IMR-90 (cell line): ENCODE data around the gene GPER1. TPM values are rescaled to one million over a fixed set of nuclear protein-coding genes. Genes with fewer than 3 reads are reported as not detected.

Experiments used
- ATAC-seq: fragments of 200-7000 bp; cut with Tn5 transposase; 2 replicates; pipeline ENCODE4 v1.9.1; 2020; ENCODE audit warnings: low read depth, mild to moderate bottlenecking, moderate library complexity
- BruUV-seq: library from RNA; stranded (reverse); fragments of 400-500 nt; replicated peaks from 2 replicates; lab custom pipeline; 2021; lab: Mats Ljungman, UMichigan
- CTCF ChIA-PET: fragments of 300-600 bp; formaldehyde crosslinking; extraction: SDS; loops from one replicate; lab custom pipeline; 2021; ENCODE audit warnings: antibody characterized with exemption; lab: Yijun Ruan, JAX
- POLR2A ChIA-PET: fragments of 300-600 bp; sonication (Branson Sonifier 250); formaldehyde crosslinking; loops from one replicate; lab custom pipeline; 2022; ENCODE audit warnings: antibody characterized with exemption; ENCODE audit not compliant: unreplicated experiment; lab: Charles Lee
- DNase-seq: peaks from one replicate; pipeline ENCODE4 v3.0.0; 2013
- H2AFZ ChIP-seq: replicated peaks from 2 replicates; pipeline ENCODE3; 2013; ENCODE audit warnings: low read length, mild to moderate bottlenecking; ENCODE audit not compliant: poor library complexity
- H2AK5ac ChIP-seq: 2 replicates; pipeline ENCODE4 v1.6.1; 2013; ENCODE audit warnings: low read depth, low read length, inconsistent platforms
- H2AK9ac ChIP-seq: replicated peaks from 2 replicates; pipeline ENCODE3; 2013; ENCODE audit warnings: mild to moderate bottlenecking, low read depth, low read length, moderate library complexity; ENCODE audit not compliant: poor library complexity
- H2BK120ac ChIP-seq: 2 replicates; pipeline ENCODE4 v1.6.1; 2013; ENCODE audit warnings: low read depth, low read length, inconsistent platforms
- H2BK15ac ChIP-seq: 3 replicates; pipeline ENCODE4 v1.6.1; 2013; ENCODE audit warnings: low read depth, low read length, inconsistent platforms
- H2BK20ac ChIP-seq: 2 replicates; pipeline ENCODE4 v1.6.1; 2013; ENCODE audit warnings: low read depth, mild to moderate bottlenecking, inconsistent platforms, low read length, moderate library complexity
- H2BK5ac ChIP-seq: 2 replicates; pipeline ENCODE4 v1.6.1; 2013; ENCODE audit warnings: mild to moderate bottlenecking, low read depth, low read length, inconsistent platforms; ENCODE audit not compliant: poor library complexity, severe bottlenecking
- H3K14ac ChIP-seq: replicated peaks from 2 replicates; pipeline ENCODE4 v1.6.1; 2013; ENCODE audit warnings: low read depth, low read length, inconsistent platforms
- H3K18ac ChIP-seq: 2 replicates; pipeline ENCODE4 v1.6.1; 2013; ENCODE audit warnings: low read depth, low read length, control low read depth
- H3K23ac ChIP-seq: 2 replicates; pipeline ENCODE4 v1.6.1; 2013; ENCODE audit warnings: low read depth, low read length, inconsistent platforms
- H3K27ac ChIP-seq: 2 replicates; pipeline ENCODE4 v1.5.1; 2013; ENCODE audit warnings: mild to moderate bottlenecking, control low read depth, low read length; ENCODE audit not compliant: insufficient read depth
- H3K27me3 ChIP-seq: 2 replicates; pipeline ENCODE4 v1.6.1; 2013; ENCODE audit warnings: low read length; ENCODE audit not compliant: control insufficient read depth, insufficient read depth
- H3K36me3 ChIP-seq: 2 replicates; pipeline ENCODE4 v1.6.1; 2013; ENCODE audit warnings: low read length, mixed read lengths; ENCODE audit not compliant: control insufficient read depth, insufficient read depth
- H3K4ac ChIP-seq: 2 replicates; pipeline ENCODE4 v1.6.1; 2013; ENCODE audit warnings: low read depth, low read length, inconsistent platforms
- H3K4me1 ChIP-seq: 2 replicates; pipeline ENCODE4 v1.6.1; 2013; ENCODE audit warnings: low read length, mixed read lengths; ENCODE audit not compliant: control insufficient read depth, insufficient read depth
- H3K4me2 ChIP-seq: 2 replicates; pipeline ENCODE4 v1.6.1; 2013; ENCODE audit warnings: low read depth, mild to moderate bottlenecking, control low read depth, low read length, moderate library complexity
- H3K4me3 ChIP-seq: 2 replicates; pipeline ENCODE4 v1.5.1; 2013; ENCODE audit warnings: low read depth, mild to moderate bottlenecking, control low read depth, low read length, moderate library complexity; ENCODE audit not compliant: insufficient read depth
- H3K56ac ChIP-seq: 2 replicates; pipeline ENCODE4 v1.6.1; 2013; ENCODE audit warnings: low read length, inconsistent platforms; ENCODE audit not compliant: insufficient read depth; ENCODE audit errors: extremely low read depth
- H3K79me1 ChIP-seq, 2 experiments: 2 replicates each; pipeline ENCODE4 v1.6.1; 2013; ENCODE audit warnings: low read length in 2 of 2, inconsistent platforms in 1 of 2, low read depth in 1 of 2
- H3K9ac ChIP-seq: 2 replicates; pipeline ENCODE4 v1.6.1; 2013; ENCODE audit warnings: low read depth, low read length, control low read depth
- H3K9me1 ChIP-seq: 2 replicates; pipeline ENCODE4 v1.6.1; 2013; ENCODE audit warnings: low read length, inconsistent platforms; ENCODE audit not compliant: insufficient read depth
- H3K9me3 ChIP-seq: 2 replicates; pipeline ENCODE4 v1.6.1; 2013; ENCODE audit warnings: low read length; ENCODE audit not compliant: control insufficient read depth, insufficient read depth
- H4K20me1 ChIP-seq: 2 replicates; pipeline ENCODE4 v1.6.1; 2013; ENCODE audit warnings: low read length, inconsistent platforms; ENCODE audit not compliant: insufficient read depth
- H4K5ac ChIP-seq: 2 replicates; pipeline ENCODE4 v1.6.1; 2013; ENCODE audit warnings: mild to moderate bottlenecking, low read depth, low read length, control low read depth
- H4K8ac ChIP-seq, 2 experiments: 2 replicates each; pipeline ENCODE4 v1.6.1; 2013; ENCODE audit warnings: low read depth in 2 of 2, low read length in 2 of 2, control low read depth in 1 of 2, inconsistent platforms in 1 of 2
- H4K91ac ChIP-seq: 2 replicates; pipeline ENCODE4 v1.6.1; 2013; ENCODE audit warnings: low read depth, low read length, inconsistent platforms; ENCODE audit not compliant: insufficient read depth
- BHLHE40 ChIP-seq: fragments of 150-350 bp; IDR thresholded peaks from 2 replicates; pipeline ENCODE4 v1.6.1; 2016; ENCODE audit warnings: mild to moderate bottlenecking, low read depth, low read length
- CEBPB ChIP-seq: IDR thresholded peaks from 2 replicates; pipeline ENCODE4 v1.6.1; 2012; ENCODE audit warnings: low read depth, low read length, improper control_type of control experiment
- CHD1 ChIP-seq: IDR thresholded peaks from 2 replicates; pipeline ENCODE4 v1.6.1; 2012; ENCODE audit warnings: low read depth, low read length, improper control_type of control experiment
- ELK1 ChIP-seq: fragments of 150-350 bp; IDR thresholded peaks from 2 replicates; pipeline ENCODE4 v1.6.1; 2016; ENCODE audit warnings: low read depth, mild to moderate bottlenecking, low read length, moderate library complexity, borderline replicate concordance
- FOS ChIP-seq: fragments of 150-350 bp; IDR thresholded peaks from 2 replicates; pipeline ENCODE4 v1.6.1; 2016; ENCODE audit warnings: low read depth, low read length
- MAFK ChIP-seq: IDR thresholded peaks from 2 replicates; pipeline ENCODE4 v1.6.1; 2012; ENCODE audit warnings: low read depth, low read length, improper control_type of control experiment
- MAZ ChIP-seq: IDR thresholded peaks from 2 replicates; pipeline ENCODE4 v1.6.1; 2012; ENCODE audit warnings: low read depth, mild to moderate bottlenecking, low read length, improper control_type of control experiment, moderate library complexity, borderline replicate concordance
- MXI1 ChIP-seq: IDR thresholded peaks from 2 replicates; pipeline ENCODE4 v1.6.1; 2012; ENCODE audit warnings: low read depth, mild to moderate bottlenecking, low read length, moderate library complexity, borderline replicate concordance
- NFE2L2 ChIP-seq: fragments of 150-350 bp; IDR thresholded peaks from 2 replicates; pipeline ENCODE4 v1.6.1; 2016; ENCODE audit warnings: low read depth, mild to moderate bottlenecking, low read length
- POLR2A ChIP-seq: IDR thresholded peaks from 2 replicates; pipeline ENCODE4 v1.6.1; 2012; ENCODE audit warnings: mild to moderate bottlenecking, low read depth, low read length
- RAD21 ChIP-seq: IDR thresholded peaks from 2 replicates; pipeline ENCODE4 v1.6.1; 2012; ENCODE audit warnings: low read length, improper control_type of control experiment
- RCOR1 ChIP-seq: IDR thresholded peaks from 2 replicates; pipeline ENCODE4 v1.6.1; 2012; ENCODE audit warnings: mild to moderate bottlenecking, low read length, improper control_type of control experiment; ENCODE audit not compliant: insufficient replicate concordance
- RFX5 ChIP-seq: IDR thresholded peaks from 2 replicates; pipeline ENCODE4 v1.8.0; 2012; ENCODE audit warnings: low read depth, mild to moderate bottlenecking, low read length, moderate library complexity
- SMC3 ChIP-seq: fragments of 150-350 bp; IDR thresholded peaks from 2 replicates; pipeline ENCODE4 v1.6.1; 2016; ENCODE audit warnings: low read depth, mild to moderate bottlenecking, antibody characterized with exemption, low read length, moderate library complexity
- USF2 ChIP-seq: fragments of 150-350 bp; IDR thresholded peaks from 2 replicates; pipeline ENCODE4 v1.6.1; 2017; ENCODE audit warnings: mild to moderate bottlenecking, antibody characterized with exemption, low read length, low read depth
- whole genome bisulfite sequencing, 2 experiments: methylation state at CpG; one replicate each; pipeline versions ENCODE4 v1.1.5 to v1.1.7; 2013; ENCODE audit warnings: missing lambda C conversion rate in 2 of 2; ENCODE audit not compliant: insufficient read length in 1 of 2; ENCODE audit errors: extremely low coverage in 2 of 2; 5-methylcytosine and 5-hydroxymethylcytosine counted together
- dilution Hi-C: fragments of 300-500 bp; cut with HindIII; formaldehyde crosslinking; loops from one replicate; pipeline ENCODE4 v1.14.3; 2018; ENCODE audit warnings: low sequenced_read_pairs; ENCODE audit not compliant: unreplicated experiment
- in situ Hi-C: fragments of 300-500 bp; cut with MboI; formaldehyde crosslinking; loops from 3 replicates; pipeline ENCODE4 v1.14.3; 2019; ENCODE audit warnings: low sequenced_read_pairs, inconsistent platforms, mixed read lengths
- intact Hi-C: fragments of 100-400 bp; cut with micrococcal nuclease; formaldehyde crosslinking; loops from 2 replicates; pipeline ENCODE4 v1.10.0; 2022
- polyA plus RNA-seq, 3 experiments: library from polyadenylated mRNA; depleted of rRNA; stranded (reverse); fragments of >200 nt; gene quantifications; 2 replicates each; pipeline ENCODE4 v1.2.3, GENCODE V29; 2012; ENCODE audit warnings: low replicate concordance in 1 of 3
- total RNA-seq: library from RNA; depleted of rRNA; stranded (reverse); fragments of >200 nt; gene quantifications from 2 replicates; pipeline ENCODE4 v1.2.3, GENCODE V29; 2012
- TF ChIP-seq, protein P1 (sequence below): conservative IDR thresholded peaks from 2 replicates; pipeline ENCODE4 v1.5.1; 2012; ENCODE audit warnings: mild to moderate bottlenecking, low read depth, low read length, improper control_type of control experiment

GPER1 gene
- total and polyA plus RNA-seq, 2 of the 4 experiments (the other 2 are of a cell fraction), result 2.0 to 5.8 TPM

DNA sequence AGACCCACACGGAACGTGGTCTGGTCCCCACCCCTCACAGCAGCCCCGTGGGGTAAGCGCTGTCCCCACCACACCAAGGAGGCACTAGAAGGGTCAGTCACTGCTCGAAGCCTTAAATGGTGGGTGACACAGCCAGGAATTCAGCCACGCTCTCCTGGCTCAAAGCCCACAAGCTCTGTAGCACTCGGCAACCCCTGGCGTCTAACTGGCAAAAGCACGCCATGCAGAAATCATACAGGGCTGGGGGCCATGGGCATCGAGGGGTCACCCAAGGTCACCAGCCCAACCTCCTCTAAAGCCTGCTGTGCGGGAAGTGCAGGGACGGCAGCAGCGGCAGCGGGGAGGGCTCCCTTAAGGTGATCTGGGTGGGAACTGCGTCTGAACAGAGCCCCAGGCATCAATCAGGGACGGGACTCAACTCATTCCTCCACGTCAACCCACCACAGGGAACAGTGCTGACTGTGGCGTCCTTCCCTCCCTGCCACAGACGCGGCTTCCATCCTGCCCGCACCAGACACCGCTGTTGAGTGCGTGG, 7.8 kb downstream of the GPER1 start:
- no peak overlapping the region for H2BK120ac ChIP-seq
- H2AFZ ChIP-seq, result no peak overlapping the region
- H3K14ac ChIP-seq, result no peak overlapping the region
- no peak overlapping the region for H3K56ac ChIP-seq
- ChIA-PET CTCF (no interaction called here), POLR2A (interaction anchor here (0.6 kb wide), 1 partner anchor 8 kb away, joined by 3 read pairs; no protein-coding TSS in a partner anchor)
- dilution Hi-C loops (no loop called here), in situ Hi-C loops (no loop called here), intact Hi-C loops (no loop called here)
- no peak; the same call in 1 of the 2 replicates for ATAC-seq
- TF ChIP-seq NFE2L2, result no peak
- TF ChIP-seq CEBPB, result no peak
- no peak for TF ChIP-seq RAD21
- TF ChIP-seq SMC3, result no peak
- no peak for TF ChIP-seq MXI1
- no peak for TF ChIP-seq FOS
- TF ChIP-seq, protein P1, sequence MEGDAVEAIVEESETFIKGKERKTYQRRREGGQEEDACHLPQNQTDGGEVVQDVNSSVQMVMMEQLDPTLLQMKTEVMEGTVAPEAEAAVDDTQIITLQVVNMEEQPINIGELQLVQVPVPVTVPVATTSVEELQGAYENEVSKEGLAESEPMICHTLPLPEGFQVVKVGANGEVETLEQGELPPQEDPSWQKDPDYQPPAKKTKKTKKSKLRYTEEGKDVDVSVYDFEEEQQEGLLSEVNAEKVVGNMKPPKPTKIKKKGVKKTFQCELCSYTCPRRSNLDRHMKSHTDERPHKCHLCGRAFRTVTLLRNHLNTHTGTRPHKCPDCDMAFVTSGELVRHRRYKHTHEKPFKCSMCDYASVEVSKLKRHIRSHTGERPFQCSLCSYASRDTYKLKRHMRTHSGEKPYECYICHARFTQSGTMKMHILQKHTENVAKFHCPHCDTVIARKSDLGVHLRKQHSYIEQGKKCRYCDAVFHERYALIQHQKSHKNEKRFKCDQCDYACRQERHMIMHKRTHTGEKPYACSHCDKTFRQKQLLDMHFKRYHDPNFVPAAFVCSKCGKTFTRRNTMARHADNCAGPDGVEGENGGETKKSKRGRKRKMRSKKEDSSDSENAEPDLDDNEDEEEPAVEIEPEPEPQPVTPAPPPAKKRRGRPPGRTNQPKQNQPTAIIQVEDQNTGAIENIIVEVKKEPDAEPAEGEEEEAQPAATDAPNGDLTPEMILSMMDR, result no peak
- TF ChIP-seq MAZ, result no peak
- no peak for TF ChIP-seq POLR2A
- no peak for TF ChIP-seq ELK1
- TF ChIP-seq CHD1, result no peak
- no peak for TF ChIP-seq RFX5
- TF ChIP-seq BHLHE40, result no peak
- TF ChIP-seq MAFK, result no peak
- no peak for TF ChIP-seq USF2
- TF ChIP-seq RCOR1, result no peak
- no peak overlapping the region for H3K9ac ChIP-seq
- H3K4me2 ChIP-seq, result no peak overlapping the region
- no peak overlapping the region for H3K27ac ChIP-seq
- no peak overlapping the region for H3K23ac ChIP-seq
- no peaks in the 10 kb centered on the region; the same call in 1 of the 2 replicates for H3K4me1 ChIP-seq
- no peak overlapping the region for H4K5ac ChIP-seq
- no peak overlapping the region for H2BK15ac ChIP-seq
- H3K18ac ChIP-seq, result no peak overlapping the region
- H4K8ac ChIP-seq, result no peak overlapping the region
- no peak overlapping the region for H2BK5ac ChIP-seq
- no peak for DNase-seq
- peaks cover 6% of the 10 kb centered on the region for H3K36me3 ChIP-seq
- no TSS peak for BruUV-seq
- H4K91ac ChIP-seq, result no peak overlapping the region
- WGBS, 2 experiments, result 75% methylated on average over 14 of the region's 23 CpGs; no CpG with 5 or more reads in 1 of the 2 experiments
- peaks cover 0 to 19% of the 10 kb centered on the region in 2 experiments; a peak in 3 of 4 replicates for H3K79me1 ChIP-seq
- no peak overlapping the region for H2AK5ac ChIP-seq
- no peaks in the 10 kb centered on the region for H3K9me3 ChIP-seq
- H2AK9ac ChIP-seq, result no peak overlapping the region
- H2BK20ac ChIP-seq, result no peak overlapping the region
- no peak overlapping the region for H3K4ac ChIP-seq
- H3K27me3 ChIP-seq, result no peaks in the 10 kb centered on the region
- H3K9me1 ChIP-seq, result no peaks in the 10 kb centered on the region
- H4K20me1 ChIP-seq, result peaks cover 7% of the 10 kb centered on the region; the same call in 1 of the 2 replicates
- H3K4me3 ChIP-seq, result no peak overlapping the region
